Small intestine (tissue), 7 donors: ENCODE data around the gene SMYD5. TPM values are rescaled to one million over a fixed set of nuclear protein-coding genes. Genes with fewer than 3 reads are reported as not detected.

Source experiments
- DNase-seq, 2 donors: peaks; one replicate each; pipeline versions ENCODE4 v3.0.0 to v3.0.0-alpha.2; 2013
- FAIRE-seq: peaks from 2 replicates; lab custom pipeline; 2012; peaks lifted over from hg19 to GRCh38; lab: Jason Lieb, UNC
- H3K27ac ChIP-seq, 3 donors: one replicate each; pipeline ENCODE4 v1.5.1; 2013; ENCODE audit warnings: low read length in 2 of 3, mild to moderate bottlenecking in 2 of 3, control low read depth in 1 of 3, inconsistent platforms in 1 of 3, low read depth in 1 of 3, moderate library complexity in 1 of 3
- H3K27me3 ChIP-seq, 3 donors: one replicate each; pipeline ENCODE4 v1.6.1; 2013; ENCODE audit warnings: low read length in 3 of 3, inconsistent platforms in 1 of 3; ENCODE audit not compliant: control insufficient read depth in 3 of 3, insufficient read depth in 3 of 3
- H3K36me3 ChIP-seq, 3 donors: one replicate each; pipeline ENCODE4 v1.6.1; 2013; ENCODE audit warnings: low read length in 3 of 3, inconsistent platforms in 1 of 3, low read depth in 1 of 3, mild to moderate bottlenecking in 1 of 3, moderate library complexity in 1 of 3; ENCODE audit not compliant: control insufficient read depth in 3 of 3, insufficient read depth in 2 of 3
- H3K4me1 ChIP-seq, 3 donors: one replicate each; pipeline ENCODE4 v1.6.1; 2013; ENCODE audit warnings: low read length in 2 of 3, inconsistent platforms in 1 of 3, low read depth in 1 of 3, mild to moderate bottlenecking in 1 of 3, moderate library complexity in 1 of 3; ENCODE audit not compliant: control insufficient read depth in 3 of 3, insufficient read depth in 2 of 3
- H3K4me3 ChIP-seq, 3 donors: one replicate each; pipeline ENCODE4 v1.5.1; 2013; ENCODE audit warnings: low read length in 3 of 3, control low read depth in 1 of 3, inconsistent platforms in 1 of 3, low read depth in 1 of 3, mild to moderate bottlenecking in 1 of 3, moderate library complexity in 1 of 3
- H3K9me3 ChIP-seq, 2 donors: one replicate each; pipeline ENCODE4 v1.6.1; 2013; ENCODE audit warnings: low read depth in 1 of 2, low read length in 1 of 2; ENCODE audit not compliant: control insufficient read depth in 2 of 2, insufficient read depth in 1 of 2
- WGBS, 3 donors: extraction: QIAGEN DNeasy Blood & Tissue Kit; methylation state at CpG; one replicate each; pipeline ENCODE4 v1.1.7; 2013; 5-methylcytosine and 5-hydroxymethylcytosine counted together
- polyA plus RNA-seq, 4 donors: library from polyadenylated mRNA; stranded (reverse) in 3 of 4; unstranded in 1 of 4; fragments of 200-250 nt in 3 of 4; fragments of 120-200 nt in 1 of 4; gene quantifications; one replicate each; pipeline versions ENCODE4 v1.2.1 to v1.2.3, GENCODE V29; 2013
- donor health status: healthy with polysubstance abuse.
- donor health status: control.
- donor health status: control.
- donor health status: Bipolar disorder and iron deficiency.
- donor health status: healthy.

The SMYD5 gene
- polyA plus RNA-seq, 4 donors, result 3.1 to 26.2 (median 10.7) TPM

GRCh38 chr2:73212098-73212447 is 2.0 kb upstream of the SMYD5 start:
- Histone ChIP-seq H3K4me3 (no peak overlapping the region), H3K4me1 (peaks cover 0 to 9% (median 3%) of the 10 kb centered on the region in 3 donors), H3K9me3 (no peaks in the 10 kb centered on the region), H3K27me3 (peaks cover 0 to 2% (median 0%) of the 10 kb centered on the region in 3 donors), H3K27ac (no peak overlapping the region), H3K36me3 (no peaks in the 10 kb centered on the region)
- DNase-seq (no peak), FAIRE-seq (no peak)
- 70 to 75% (median 72%) methylated on average over 7 of the region's 7 CpGs for WGBS, 3 donors

- H3K36me3 ChIP-seq, result no peaks in the 10 kb centered on the region
- no peak overlapping the region for H3K4me3 ChIP-seq
- H3K27ac ChIP-seq, result no peak overlapping the region
- no peaks in the 10 kb centered on the region for H3K9me3 ChIP-seq
- peak; percentile 65 to 83 for DNase-seq
- H3K27me3 ChIP-seq, result no peaks in the 10 kb centered on the region
- 44 to 52% (median 50%) methylated on average over 20 of the region's 20 CpGs for WGBS, 3 donors
- H3K4me1 ChIP-seq, result peaks cover 0 to 9% (median 3%) of the 10 kb centered on the region in 3 donors
- no peak for FAIRE-seq
Observed at GRCh38 chr2:73212448-73213176, 1.4 kb upstream of the SMYD5 start.

- Histone ChIP-seq H3K27me3 (no peaks in the 10 kb centered on the region), H3K4me3 (no peak overlapping the region), H3K4me1 (peaks cover 0 to 9% (median 3%) of the 10 kb centered on the region in 3 donors), H3K27ac (no peak overlapping the region), H3K36me3 (peaks cover 0 to 20% (median 4%) of the 10 kb centered on the region in 3 donors), H3K9me3 (no peaks in the 10 kb centered on the region)
- FAIRE-seq, result no peak
- WGBS, 3 donors, result 70 to 74% (median 73%) methylated on average over 4 of the region's 4 CpGs
- no peak for DNase-seq
Observed at GRCh38 chr2:73215254-73215653, 1.2 kb downstream of the SMYD5 start.

GRCh38 chr2:73217160-73217559 is 3.1 kb downstream of the SMYD5 start:
- H3K9me3 ChIP-seq, result no peaks in the 10 kb centered on the region
- 93 to 96% (median 95%) methylated on average over 5 of the region's 5 CpGs for WGBS, 3 donors
- peaks cover 0 to 37% (median 4%) of the 10 kb centered on the region in 3 donors for H3K36me3 ChIP-seq
- no peak overlapping the region for H3K27ac ChIP-seq
- FAIRE-seq (no peak), DNase-seq (no peak)
- no peaks in the 10 kb centered on the region for H3K27me3 ChIP-seq
- peaks cover 0 to 9% (median 3%) of the 10 kb centered on the region in 3 donors for H3K4me1 ChIP-seq
- H3K4me3 ChIP-seq, result no peak overlapping the region

- no peak overlapping the region for H3K27ac ChIP-seq
- no peak for DNase-seq
- FAIRE-seq, result no peak
- no peak overlapping the region for H3K4me3 ChIP-seq
- no peaks in the 10 kb centered on the region for H3K9me3 ChIP-seq
- H3K27me3 ChIP-seq, result no peaks in the 10 kb centered on the region
- peaks cover 0 to 44% (median 4%) of the 10 kb centered on the region in 3 donors for H3K36me3 ChIP-seq
- H3K4me1 ChIP-seq, result peaks cover 0 to 5% (median 3%) of the 10 kb centered on the region in 3 donors
- WGBS, 3 donors, result 70 to 86% (median 77%) methylated on average over 2 of the region's 2 CpGs
Observed at GRCh38 chr2:73217826-73218225, 3.8 kb downstream of the SMYD5 start.

GRCh38 chr2:73218298-73218697 is 4.3 kb downstream of the SMYD5 start:
- Histone ChIP-seq H3K4me3 (no peak overlapping the region), H3K27ac (no peak overlapping the region), H3K27me3 (no peaks in the 10 kb centered on the region), H3K9me3 (no peaks in the 10 kb centered on the region), H3K36me3 (peaks cover 0 to 49% (median 4%) of the 10 kb centered on the region in 3 donors), H3K4me1 (peaks cover 0 to 5% (median 3%) of the 10 kb centered on the region in 3 donors)
- FAIRE-seq, result no peak
- DNase-seq, result no peak

- 88 to 94% (median 94%) methylated on average over 4 of the region's 4 CpGs for WGBS, 3 donors
- H3K27ac ChIP-seq, result no peak overlapping the region
- no peaks in the 10 kb centered on the region for H3K9me3 ChIP-seq
- peaks cover 4 to 97% (median 9%) of the 10 kb centered on the region in 3 donors for H3K36me3 ChIP-seq
- DNase-seq, result no peak
- no peak for FAIRE-seq
- H3K27me3 ChIP-seq, result no peaks in the 10 kb centered on the region
- H3K4me3 ChIP-seq, result no peak overlapping the region
- no peaks in the 10 kb centered on the region for H3K4me1 ChIP-seq
Observed at GRCh38 chr2:73223821-73224220, 9.8 kb downstream of the SMYD5 start.

- WGBS, 3 donors, result 74 to 84% (median 84%) methylated on average over 9 of the region's 9 CpGs
- H3K4me1 ChIP-seq, result no peaks in the 10 kb centered on the region
- peaks cover 5 to 87% (median 7%) of the 10 kb centered on the region in 3 donors for H3K36me3 ChIP-seq
- no peak overlapping the region for H3K4me3 ChIP-seq
- no peak for FAIRE-seq
- no peaks in the 10 kb centered on the region for H3K9me3 ChIP-seq
- H3K27me3 ChIP-seq, result no peaks in the 10 kb centered on the region
- DNase-seq, result no peak
- no peak overlapping the region for H3K27ac ChIP-seq
Observed at GRCh38 chr2:73225513-73226360, 11.7 kb downstream of the SMYD5 start.
